Measurements from ENCODE around the gene ACVR2A.

DNA sequence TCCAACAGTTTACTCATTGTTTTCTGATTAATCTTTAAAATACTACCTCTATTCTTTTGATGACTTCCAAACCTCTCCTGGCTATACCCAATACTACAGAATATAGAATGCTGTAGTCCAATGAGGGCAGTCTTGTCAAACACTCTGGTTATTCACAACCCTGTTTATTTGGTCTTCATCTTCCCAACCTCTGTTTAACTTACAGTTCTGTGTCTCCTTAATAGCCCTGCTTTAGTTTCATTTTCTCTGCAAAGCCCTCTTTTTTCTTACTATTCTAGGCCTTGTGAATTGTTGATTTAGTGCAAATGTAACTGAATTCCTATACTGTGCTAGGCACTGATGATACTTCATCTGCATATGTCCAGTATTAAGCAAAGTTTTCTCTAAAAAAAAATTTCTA, 40.0 kb downstream of the ACVR2A start:
- TF ChIP-seq, protein P1, sequence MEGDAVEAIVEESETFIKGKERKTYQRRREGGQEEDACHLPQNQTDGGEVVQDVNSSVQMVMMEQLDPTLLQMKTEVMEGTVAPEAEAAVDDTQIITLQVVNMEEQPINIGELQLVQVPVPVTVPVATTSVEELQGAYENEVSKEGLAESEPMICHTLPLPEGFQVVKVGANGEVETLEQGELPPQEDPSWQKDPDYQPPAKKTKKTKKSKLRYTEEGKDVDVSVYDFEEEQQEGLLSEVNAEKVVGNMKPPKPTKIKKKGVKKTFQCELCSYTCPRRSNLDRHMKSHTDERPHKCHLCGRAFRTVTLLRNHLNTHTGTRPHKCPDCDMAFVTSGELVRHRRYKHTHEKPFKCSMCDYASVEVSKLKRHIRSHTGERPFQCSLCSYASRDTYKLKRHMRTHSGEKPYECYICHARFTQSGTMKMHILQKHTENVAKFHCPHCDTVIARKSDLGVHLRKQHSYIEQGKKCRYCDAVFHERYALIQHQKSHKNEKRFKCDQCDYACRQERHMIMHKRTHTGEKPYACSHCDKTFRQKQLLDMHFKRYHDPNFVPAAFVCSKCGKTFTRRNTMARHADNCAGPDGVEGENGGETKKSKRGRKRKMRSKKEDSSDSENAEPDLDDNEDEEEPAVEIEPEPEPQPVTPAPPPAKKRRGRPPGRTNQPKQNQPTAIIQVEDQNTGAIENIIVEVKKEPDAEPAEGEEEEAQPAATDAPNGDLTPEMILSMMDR (IDR thresholded peaks at IDR 0.05): no peak
- no peak for TF ChIP-seq POLR2A (IDR thresholded peaks at IDR 0.05)

Data from esophagus squamous epithelium (tissue), 4 donors.